T1000 (cell line): Measurements from ENCODE around the gene SMIM35.

ENCODE experiments used
- DNase-seq: peaks from one replicate; lab custom pipeline; 2025; ENCODE audit warnings: mixed read lengths; lab: John Stamatoyannopoulos, UW

SMIM35 gene

DNA sequence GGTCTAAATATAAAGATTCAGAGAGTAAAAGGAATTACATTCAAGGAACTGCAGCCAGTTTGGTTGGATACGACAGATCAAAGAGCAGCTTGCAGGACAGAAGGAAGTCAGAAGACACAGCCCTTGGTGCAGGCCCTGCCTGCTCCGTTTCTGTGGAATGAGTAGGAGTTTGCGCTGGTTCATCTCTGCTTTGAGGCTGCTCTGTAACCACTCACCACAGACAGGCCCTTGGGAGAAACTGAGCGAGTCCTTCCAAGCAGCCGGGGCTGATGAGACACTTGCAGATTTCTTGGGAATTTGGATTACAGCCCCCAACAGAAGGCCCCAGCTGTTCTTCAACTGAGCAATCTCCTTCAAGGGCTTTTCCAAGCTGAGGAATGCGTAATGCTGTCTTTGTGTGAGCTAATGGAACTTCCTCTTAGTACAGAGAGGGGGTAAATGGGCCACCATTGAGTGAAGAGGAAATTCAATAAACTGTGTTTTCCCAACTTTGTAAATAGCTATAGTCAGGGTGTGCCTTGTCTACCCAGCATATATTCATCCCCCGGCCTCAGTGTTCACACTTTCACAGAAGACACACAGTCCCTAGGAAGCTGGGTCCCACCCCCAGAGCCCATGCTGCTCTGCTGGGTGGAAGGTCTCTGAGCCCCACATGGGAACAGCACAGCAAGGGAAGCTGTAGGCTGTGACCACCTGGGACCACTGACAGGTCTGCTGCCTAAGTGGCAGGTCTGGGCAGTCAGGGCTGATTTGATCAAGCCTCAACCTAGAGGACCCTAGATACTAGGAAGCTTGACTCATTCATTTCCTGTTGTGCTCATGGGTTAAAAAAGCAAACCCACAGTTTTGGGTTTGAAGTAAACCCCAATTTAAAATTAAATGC lies 84.0 kb downstream of the SMIM35 start:
- no peak for DNase-seq

DNA sequence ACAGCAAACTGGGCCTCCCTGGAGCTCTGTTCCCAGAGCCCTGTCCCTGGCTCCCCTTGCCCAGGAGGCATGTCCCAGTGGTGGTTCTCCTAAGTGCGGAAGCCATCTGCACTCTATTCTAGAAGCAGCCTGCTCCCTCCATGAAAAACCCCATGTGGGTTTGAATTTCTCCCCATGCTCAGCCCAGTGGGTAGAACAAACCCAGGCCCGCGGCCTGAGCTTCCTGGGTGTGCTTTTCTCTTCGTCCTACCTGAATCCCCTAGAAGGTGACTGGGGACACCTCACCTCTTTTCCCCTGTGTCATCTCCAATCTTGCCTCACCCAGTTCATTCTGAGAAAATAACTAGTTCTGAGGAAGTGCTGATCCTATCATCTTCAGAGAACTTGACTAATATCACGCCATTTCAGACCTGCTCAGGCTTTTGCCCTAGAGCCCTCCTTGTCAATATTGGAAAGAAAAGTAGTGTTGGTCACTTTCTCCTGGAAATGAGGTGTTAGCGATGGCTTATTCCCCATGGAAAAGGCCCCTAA lies 84.7 kb downstream of the SMIM35 start:
- no peak for DNase-seq

DNA sequence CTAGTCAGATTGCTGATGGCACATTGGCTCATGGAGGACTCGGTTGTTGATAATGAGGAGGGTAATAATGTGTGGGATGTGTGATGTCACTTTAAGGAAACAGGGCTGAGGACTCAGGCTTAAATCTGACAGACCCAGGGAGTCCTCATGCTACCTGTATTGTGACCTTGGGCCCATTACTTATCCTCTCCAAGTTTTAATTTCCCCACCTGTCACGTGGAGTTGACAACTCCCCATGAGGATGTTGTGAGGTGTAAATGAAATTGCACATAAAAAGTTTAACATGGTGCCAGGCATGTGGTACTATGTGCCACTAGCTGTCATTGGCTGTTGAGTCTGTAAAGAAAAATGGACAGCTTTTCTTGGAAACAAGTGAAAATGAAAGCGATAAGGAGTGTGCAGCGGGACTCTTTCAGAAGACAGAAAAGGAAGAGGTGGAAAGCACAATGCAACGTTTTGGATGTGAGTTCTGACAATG lies 85.2 kb downstream of the SMIM35 start:
- no peak for DNase-seq

DNA sequence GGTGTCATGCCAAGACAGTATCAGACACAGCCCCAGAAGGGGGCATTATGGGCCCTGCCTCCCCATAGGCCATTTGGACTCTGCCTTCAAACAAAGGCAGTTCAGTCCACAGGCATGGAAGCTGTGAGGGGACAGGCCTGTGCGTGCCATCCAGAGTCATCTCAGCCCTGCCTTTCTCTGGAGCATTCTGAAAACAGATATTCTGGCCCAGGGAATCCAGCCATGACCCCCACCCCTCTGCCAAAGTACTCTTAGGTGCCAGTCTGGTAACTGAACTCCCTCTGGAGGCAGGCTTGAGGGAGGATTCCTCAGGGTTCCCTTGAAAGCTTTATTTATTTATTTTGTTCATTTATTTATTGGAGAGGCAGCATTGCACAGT lies 85.9 kb downstream of the SMIM35 start:
- no peak for DNase-seq

DNA sequence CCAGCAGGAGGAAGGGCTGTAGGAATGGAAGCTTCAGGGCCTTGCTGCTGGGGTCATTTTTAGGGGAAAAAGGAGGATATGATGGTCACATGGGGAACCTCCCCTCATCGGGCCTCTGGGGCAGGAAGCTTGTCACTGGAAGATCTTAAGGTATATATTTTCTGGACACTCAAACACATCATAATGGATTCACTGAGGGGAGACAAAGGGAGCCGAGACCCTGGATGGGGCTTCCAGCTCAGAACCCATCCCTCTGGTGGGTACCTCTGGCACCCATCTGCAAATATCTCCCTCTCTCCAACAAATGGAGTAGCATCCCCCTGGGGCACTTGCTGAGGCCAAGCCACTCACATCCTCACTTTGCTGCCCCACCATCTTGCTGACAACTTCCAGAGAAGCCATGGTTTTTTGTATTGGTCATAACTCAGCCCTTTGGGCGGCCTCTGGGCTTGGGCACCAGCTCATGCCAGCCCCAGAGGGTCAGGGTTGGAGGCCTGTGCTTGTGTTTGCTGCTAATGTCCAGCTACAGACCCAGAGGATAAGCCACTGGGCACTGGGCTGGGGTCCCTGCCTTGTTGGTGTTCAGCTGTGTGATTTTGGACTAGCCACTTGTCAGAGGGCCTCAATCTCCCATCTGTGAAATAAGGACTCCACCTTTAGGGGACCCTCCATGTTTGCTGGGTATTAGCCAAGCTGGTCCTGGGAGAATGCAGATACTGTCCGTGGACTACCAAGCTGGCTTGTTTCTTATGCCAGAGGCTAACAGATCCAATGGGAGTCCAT lies 86.5 kb downstream of the SMIM35 start:
- DNase-seq: no peak

DNA sequence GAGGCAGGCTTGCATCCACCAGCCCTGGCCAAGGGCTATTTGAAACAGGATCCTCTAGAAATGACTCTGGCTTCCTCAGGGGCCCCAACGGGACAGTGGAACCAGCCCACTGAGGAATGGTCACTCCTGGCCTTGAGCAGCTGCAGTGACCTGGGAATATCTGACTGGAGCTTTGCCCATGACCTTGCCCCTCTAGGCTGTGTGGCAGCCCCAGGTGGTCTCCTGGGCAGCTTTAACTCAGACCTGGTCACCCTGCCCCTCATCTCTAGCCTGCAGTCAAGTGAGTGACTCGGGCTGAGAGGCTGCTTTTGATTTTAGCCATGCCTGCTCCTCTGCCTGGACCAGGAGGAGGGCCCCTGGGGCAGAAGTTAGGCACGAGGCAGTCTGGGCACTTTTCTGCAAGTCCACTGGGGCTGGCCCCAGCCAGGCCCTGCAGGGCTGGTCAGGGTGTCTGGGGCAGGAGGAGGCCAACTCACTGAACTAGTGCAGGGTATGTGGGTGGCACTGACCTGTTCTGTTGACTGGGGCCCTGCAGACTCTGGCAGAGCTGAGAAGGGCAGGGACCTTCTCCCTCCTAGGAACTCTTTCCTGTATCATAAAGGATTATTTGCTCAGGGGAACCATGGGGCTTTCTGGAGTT lies 87.3 kb downstream of the SMIM35 start:
- no peak for DNase-seq

DNA sequence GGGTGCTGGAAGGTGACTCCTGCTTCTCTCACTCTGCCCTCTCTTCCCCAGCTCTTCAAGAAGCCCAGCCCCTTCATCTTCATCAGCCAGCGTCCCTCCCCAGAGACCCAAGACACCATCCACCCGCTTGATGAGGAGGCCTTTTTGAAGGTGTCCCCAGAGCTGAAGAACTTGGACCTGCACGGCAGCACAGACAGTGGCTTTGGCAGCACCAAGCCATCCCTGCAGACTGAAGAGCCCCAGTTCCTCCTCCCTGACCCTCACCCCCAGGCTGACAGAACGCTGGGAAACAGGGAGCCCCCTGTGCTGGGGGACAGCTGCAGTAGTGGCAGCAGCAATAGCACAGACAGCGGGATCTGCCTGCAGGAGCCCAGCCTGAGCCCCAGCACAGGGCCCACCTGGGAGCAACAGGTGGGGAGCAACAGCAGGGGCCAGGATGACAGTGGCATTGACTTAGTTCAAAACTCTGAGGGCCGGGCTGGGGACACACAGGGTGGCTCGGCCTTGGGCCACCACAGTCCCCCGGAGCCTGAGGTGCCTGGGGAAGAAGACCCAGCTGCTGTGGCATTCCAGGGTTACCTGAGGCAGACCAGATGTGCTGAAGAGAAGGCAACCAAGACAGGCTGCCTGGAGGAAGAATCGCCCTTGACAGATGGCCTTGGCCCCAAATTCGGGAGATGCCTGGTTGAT lies 88.0 kb downstream of the SMIM35 start:
- no peak for DNase-seq

DNA sequence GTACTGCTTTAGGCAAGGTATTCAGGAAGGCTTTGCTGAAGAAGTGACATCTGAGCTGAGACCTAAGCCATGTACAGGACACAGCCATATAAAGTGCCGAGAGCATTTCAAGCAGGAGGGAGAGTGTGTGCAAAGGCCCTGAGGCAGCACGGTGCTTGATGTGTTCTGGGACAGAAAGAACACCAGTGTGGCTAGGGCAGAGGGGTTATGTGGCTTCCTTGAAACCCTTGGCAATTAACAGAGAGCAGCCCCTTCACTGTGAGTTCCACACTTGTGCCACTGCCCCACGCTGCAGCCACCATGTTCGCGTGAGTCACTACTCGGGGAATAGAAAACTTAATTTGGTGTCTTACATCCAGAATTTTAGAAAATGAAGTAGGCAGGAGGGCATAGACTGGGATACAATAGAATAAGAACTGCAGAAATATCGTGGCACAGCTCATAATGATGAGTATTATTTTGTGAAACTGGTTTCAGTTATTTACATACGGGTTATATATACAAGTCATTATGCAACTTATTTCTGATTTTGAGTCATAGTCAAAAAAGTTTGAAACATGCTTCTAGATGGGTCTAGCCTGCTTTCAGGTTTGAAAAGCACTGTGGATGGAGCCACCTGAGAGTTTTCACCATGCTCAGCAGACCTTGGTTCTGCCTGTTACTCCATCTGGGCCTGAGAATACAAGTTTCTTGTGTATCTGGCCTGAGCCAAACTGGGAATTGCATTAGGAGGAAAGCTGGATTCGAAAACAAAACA lies 88.8 kb downstream of the SMIM35 start:
- DNase-seq: no peak

DNA sequence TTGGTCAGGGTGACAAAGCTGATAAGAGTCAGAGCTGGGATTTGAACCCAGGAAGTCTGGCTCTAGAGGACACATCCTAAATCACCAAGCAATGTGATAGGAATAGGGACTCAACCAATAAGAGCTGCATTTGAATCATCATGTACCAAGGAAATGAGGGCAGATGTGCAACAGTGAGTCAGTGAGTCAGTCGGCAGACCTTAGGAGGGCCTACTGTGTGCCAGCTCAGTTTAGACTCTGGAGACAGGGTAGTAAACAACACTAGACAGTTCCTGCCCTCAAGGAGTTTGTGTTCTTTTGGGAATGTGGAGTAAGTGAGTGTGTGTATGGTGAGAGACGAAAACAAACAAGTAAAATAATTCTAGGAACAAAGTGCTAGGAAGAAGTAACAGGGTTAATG lies 89.4 kb downstream of the SMIM35 start:
- no peak for DNase-seq

DNA sequence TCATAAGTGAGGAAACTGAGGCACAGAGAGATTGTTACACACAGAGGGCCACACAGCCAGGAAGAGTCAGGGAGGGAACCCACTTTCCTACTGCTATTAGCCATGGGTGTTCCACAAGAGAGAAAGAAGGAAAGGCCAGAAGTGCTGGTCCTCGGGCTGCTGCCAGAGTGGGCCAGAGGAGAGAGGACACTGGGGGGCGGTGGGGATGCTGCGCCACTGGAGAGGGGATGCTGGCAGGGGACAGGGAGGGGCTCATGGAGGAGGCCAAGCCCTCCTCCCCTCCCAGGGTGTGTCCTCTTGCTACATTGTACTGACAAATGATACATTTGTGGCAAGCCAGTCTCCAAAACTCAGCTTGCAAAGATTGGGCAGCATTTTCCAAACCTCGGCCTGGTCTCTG lies 90.7 kb downstream of the SMIM35 start:
- DNase-seq: no peak

DNA sequence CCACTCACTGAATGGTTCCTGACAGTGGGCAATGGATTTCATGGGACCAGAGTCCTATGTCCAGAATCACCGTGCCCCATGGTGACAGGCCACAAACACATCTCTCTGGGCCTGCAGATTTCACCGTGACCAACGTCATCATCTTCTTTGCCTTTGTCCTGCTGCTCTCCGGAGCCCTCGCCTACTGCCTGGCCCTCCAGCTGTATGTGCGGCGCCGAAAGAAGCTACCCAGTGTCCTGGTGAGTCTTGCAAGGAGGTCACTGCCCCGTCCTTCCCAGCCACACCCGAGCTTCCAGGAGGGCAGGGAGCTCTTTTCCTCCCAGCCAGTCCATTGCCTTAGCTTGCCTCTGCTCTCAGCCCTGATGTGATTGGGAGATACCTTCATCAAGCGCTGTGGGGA lies 91.3 kb downstream of the SMIM35 start:
- no peak for DNase-seq

DNA sequence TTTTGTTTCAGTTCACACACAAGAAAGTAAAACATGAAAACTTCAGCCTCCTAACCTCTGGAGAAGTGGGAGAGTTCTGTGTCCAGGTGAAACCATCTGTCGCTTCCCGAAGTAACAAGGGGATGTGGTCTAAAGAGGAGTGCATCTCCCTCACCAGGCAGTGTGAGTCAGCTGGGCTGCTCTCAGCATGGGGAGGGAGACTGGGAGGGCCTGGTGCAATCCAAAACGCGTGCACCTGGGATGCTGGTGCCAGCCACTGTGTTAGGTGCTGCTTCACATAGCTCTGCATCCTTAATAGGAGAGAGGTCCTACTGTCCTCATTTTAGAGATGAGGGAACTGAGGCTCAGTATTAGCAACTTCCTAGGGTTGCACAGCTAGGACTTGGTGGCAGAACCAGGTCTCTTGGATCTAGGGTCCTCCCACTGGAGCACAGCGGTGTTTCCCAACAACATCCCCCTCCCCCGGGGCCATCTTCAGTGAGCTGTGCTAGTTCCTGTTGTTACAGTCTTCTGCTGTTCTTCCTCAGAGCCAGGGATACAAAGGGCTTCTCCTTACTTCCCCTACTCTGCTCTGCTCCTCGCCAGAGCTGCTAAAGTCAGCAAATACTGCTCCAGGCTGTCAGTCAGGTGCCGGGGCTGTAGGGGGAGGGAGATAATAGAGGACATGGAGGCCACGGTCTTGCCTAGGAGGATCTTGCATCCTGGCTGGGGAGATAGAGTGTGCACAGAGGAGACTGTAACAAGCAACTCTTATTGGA lies 92.6 kb downstream of the SMIM35 start:
- no peak for DNase-seq

DNA sequence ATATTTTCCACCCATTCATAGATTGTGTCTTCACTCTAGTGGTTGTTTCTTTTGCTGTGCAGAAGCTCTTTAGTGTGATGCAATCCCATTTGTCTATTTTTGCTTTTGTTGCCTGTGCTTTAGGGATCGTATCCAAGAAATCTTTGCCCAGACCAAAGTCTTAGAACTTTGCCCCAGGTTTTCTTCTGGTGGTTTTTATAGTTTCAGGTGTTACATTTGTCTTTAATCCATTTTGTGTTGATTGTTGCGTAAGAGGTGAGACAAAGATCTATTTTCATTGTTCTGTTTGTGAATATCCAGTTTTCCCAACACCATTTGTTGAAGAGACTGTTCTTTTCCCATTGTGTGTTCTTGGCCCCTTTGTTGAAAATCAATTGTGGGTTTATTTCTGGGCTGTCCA lies 94.1 kb downstream of the SMIM35 start:
- no peak for DNase-seq

DNA sequence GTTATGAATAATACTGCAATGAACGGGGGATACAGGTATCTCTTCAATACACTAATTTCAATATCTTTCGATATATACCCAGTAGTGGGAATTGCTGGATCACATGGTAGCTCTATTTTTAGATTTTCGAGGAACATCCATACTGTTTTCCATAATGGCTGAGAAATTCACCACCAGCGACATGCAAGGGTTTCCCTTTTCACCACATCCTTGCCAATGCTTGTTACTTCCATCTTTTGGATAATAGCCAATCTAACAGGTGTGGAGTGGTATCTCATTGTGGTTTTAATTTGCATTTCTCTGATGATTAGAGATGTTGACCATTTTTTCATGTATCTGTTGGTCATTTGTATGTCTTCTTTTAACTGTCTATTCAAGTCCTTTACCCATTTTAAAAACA lies 94.6 kb downstream of the SMIM35 start:
- DNase-seq: no peak

DNA sequence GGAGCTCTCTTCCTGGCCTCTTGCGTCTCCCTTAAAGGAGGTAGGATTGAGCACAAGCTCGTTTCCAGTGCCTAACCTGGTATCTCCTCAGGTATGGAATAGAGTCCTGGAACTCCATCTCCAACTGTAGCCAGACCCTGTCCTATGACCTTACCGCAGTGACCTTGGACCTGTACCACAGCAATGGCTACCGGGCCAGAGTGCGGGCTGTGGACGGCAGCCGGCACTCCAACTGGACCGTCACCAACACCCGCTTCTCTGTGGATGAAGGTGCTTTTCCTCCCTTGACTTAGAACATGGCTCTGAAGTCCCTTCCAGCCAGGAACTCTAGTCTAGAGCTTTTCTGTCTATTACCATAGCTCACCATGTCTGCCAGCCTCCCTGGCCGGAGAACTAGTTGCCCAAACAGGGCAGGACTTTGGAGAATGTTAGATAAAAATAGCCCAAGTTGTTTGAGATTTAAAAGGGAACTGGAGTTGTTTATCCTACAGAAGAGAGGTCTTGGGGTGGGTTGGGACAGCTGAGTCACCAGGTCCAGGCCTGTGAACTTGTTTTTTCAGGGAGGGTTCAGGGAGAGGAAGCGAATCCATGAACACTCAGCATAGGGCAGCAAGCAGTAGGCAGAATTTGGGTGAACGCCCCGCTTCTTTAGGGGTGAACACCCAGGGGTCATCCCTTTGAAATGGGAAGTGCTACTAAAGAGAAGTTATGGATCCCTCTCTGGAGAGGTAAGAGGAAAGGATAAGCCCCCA lies 97.2 kb downstream of the SMIM35 start:
- DNase-seq: no peak

DNA sequence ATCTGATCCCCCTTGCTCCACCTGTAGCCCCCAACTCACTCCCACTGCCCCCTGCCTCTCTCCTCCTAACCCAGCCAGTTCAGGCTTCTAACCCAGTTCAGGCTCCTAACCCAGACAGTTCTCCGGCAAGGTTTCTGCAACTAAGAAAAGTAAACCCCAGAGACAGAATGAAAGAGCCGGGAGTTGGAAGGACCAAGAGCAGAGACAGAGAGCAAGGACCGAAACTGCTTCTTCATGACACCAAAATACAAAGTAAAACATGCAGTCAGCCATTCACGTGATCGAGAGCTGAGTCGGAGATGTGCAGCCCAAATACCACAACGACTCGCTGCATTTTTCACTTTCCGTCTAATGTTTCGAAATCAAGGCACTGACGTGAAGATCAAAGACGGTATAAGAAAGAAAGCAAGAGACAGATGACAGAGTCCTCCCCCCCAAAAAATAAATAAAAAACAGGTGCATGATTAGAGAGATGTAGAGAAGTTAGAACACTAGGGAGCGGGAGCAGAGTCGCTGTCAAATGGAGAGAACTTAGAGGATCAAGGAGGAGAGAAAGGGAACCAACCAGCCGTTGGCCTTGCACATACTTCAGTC lies 99.7 kb downstream of the SMIM35 start:
- no peak for DNase-seq

DNA sequence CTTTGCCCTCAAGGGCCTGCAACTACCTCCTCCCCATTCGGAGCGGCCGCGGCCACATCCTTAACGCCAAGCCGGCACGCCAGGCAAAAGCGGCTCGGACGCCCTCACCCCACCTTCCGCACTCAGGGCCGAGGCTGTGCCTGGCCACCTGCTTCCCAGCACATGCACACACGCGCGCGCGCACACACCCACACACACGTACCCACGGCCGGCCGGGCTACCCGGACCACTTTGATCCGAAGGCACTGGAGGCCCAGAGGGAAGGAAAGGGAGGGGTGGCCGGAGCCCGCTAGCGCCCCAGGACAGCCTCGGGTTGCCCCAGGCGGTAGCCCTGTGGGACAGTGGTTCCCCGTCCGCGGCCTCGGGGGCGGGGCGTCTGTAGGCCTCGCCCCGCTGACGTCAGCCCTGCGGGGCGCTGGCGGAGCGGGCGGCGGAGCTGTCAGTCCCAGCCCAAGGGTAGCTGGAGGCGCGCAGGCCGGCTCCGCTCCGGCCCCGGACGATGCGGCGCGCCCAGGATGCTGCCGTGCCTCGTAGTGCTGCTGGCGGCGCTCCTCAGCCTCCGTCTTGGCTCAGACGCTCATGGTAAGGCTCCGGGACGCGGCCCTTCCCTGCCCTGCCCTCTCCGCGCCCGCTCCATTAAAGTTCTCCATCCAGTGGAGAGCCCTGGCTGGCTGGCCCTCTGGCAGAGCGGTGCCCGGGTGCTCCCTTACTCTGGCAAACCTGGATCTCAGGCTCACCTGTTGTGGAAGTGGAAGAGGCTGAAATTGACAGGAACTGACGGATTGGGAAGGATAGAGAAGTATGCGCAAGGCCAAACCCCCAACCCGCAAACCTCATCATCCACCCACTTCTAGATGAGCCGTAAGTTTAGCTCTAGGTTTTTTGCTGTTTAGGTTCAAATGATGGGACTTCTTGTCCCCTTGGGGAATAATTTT lies 100.5 kb downstream of the SMIM35 start, which contains the start of gene IL10RA:
Gene IL10RA, plus strand, starts transcription at position 442 of the 935 bp plus-strand sequence. Its CDS starts 74 bp downstream, at position 516.
- no peak for DNase-seq

DNA sequence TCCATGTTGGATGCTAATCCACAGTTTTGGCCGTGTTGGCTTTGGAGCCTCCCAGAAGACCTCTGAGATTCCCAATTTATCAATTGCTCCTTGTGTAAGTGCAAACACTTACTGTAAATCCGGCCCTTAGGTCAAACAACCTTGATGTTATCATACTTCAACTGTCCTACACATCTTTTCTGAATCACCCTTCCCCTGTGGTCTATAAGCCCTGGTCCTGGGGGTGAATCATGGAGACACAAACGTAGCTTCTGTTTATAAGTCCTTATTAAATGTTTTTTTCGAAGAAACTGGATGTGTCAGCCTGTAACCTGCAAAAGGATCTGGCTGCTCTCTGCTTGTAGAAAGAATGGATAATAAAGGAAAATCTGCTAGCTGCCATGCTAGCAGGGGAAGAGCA lies 102.3 kb downstream of the SMIM35 start:
- DNase-seq: no peak
